ENCODE data around the gene THSD4.

Gene THSD4

DNA sequence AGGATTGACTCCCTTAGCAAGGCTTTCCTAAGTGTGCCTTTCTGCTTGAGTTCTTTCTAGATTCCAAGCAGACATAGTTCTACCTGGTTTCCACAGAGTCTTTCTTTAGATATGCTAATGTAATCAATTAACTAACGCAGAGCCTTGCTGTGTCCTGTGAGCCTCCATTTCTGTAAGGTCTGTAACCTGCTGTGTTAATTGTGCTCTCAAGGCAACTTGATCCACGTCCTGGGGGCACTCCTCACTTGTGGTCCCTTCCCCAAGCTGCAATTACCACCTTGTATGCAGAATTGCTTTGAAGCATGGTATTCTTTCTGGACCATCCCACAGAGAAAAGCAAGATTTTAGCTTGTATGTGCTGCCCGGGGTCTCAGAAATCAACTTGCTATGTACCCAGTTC is 29.5 kb upstream of the THSD4 start:
- TF ChIP-seq, protein P1, sequence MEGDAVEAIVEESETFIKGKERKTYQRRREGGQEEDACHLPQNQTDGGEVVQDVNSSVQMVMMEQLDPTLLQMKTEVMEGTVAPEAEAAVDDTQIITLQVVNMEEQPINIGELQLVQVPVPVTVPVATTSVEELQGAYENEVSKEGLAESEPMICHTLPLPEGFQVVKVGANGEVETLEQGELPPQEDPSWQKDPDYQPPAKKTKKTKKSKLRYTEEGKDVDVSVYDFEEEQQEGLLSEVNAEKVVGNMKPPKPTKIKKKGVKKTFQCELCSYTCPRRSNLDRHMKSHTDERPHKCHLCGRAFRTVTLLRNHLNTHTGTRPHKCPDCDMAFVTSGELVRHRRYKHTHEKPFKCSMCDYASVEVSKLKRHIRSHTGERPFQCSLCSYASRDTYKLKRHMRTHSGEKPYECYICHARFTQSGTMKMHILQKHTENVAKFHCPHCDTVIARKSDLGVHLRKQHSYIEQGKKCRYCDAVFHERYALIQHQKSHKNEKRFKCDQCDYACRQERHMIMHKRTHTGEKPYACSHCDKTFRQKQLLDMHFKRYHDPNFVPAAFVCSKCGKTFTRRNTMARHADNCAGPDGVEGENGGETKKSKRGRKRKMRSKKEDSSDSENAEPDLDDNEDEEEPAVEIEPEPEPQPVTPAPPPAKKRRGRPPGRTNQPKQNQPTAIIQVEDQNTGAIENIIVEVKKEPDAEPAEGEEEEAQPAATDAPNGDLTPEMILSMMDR (conservative IDR thresholded peaks at IDR 0.05; ENCODE audit: low read depth, low read length), result no peak
- H4K20me1 ChIP-seq (ENCODE audit: insufficient read depth), result no peaks in the 10 kb centered on the region
- H3K4me3 ChIP-seq (IDR thresholded peaks at IDR 0.05; ENCODE audit: insufficient read depth, low read depth, low read length), result no peak overlapping the region
- H3K79me2 ChIP-seq (ENCODE audit: insufficient read depth, low read depth), result no peaks in the 10 kb centered on the region
- H3K4me2 ChIP-seq, result no peak overlapping the region
- no peaks in the 10 kb centered on the region for H3K36me3 ChIP-seq (ENCODE audit: insufficient read depth)
- no peak overlapping the region for H3K9ac ChIP-seq
- no peaks in the 10 kb centered on the region for H3K27me3 ChIP-seq (ENCODE audit: insufficient read depth, low read depth)
- H3K4me1 ChIP-seq (ENCODE audit: low read depth, poor library complexity, severe bottlenecking), result no peaks in the 10 kb centered on the region
- H2AFZ ChIP-seq (ENCODE audit: low read depth), result no peak overlapping the region
- H3K27ac ChIP-seq, result no peak overlapping the region

DNA sequence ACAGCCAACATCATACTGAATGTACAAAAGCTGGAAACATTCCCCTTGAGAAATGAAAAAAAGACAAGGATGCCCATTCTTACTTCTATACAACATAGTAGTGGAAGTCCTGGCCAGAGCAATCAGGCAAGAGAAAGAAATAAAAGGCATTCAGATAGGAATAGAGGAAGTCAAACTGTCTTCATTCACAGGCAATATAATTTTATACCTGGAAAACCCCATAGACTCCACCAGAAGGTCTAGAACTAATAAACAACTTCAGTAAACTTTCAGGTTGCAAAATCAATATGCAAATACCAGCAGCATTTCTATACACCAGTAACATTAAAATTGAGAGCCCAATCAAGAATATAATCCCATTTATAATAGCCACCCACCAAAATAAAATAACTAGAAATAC is 27.1 kb upstream of the THSD4 start:
- no peaks in the 10 kb centered on the region for H3K4me1 ChIP-seq (ENCODE audit: low read depth, poor library complexity, severe bottlenecking)
- no peaks in the 10 kb centered on the region for H4K20me1 ChIP-seq (ENCODE audit: insufficient read depth)
- no peaks in the 10 kb centered on the region for H3K36me3 ChIP-seq (ENCODE audit: insufficient read depth)
- H3K9ac ChIP-seq, result no peak overlapping the region
- no peak overlapping the region for H3K4me3 ChIP-seq (IDR thresholded peaks at IDR 0.05; ENCODE audit: insufficient read depth, low read depth, low read length)
- H3K79me2 ChIP-seq (ENCODE audit: insufficient read depth, low read depth), result no peaks in the 10 kb centered on the region
- H2AFZ ChIP-seq (ENCODE audit: low read depth), result no peak overlapping the region
- no peak overlapping the region for H3K27ac ChIP-seq
- H3K4me2 ChIP-seq, result no peak overlapping the region
- TF ChIP-seq, protein P1 (conservative IDR thresholded peaks at IDR 0.05; ENCODE audit: low read depth, low read length), result no peak
- no peaks in the 10 kb centered on the region for H3K27me3 ChIP-seq (ENCODE audit: insufficient read depth, low read depth)

DNA sequence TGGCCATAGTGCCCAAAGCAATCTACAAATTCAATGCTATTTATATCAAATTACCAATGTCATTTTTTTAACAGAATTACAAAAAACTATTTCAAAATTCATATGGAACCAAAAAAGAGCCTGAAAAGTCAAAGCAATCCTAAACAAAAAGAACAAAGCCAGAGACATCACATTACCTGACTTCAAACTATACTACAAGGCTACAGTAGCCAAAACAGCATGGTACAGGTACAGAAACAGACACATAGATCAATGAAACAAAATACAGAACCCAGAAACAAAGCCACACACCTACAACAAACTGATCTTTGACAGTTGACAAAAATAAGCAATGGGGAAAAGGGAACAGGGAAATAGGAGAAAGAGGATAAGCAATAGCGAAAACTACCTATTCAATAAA is 26.6 kb upstream of the THSD4 start:
- Histone ChIP-seq H3K27ac (no peak overlapping the region), H4K20me1 (ENCODE audit: insufficient read depth) (no peaks in the 10 kb centered on the region), H3K9ac (no peak overlapping the region), H3K4me1 (ENCODE audit: low read depth, poor library complexity, severe bottlenecking) (no peaks in the 10 kb centered on the region), H3K79me2 (ENCODE audit: insufficient read depth, low read depth) (no peaks in the 10 kb centered on the region), H3K4me2 (no peak overlapping the region), H2AFZ (ENCODE audit: low read depth) (no peak overlapping the region), H3K4me3 (IDR thresholded peaks at IDR 0.05; ENCODE audit: insufficient read depth, low read depth, low read length) (no peak overlapping the region), H3K27me3 (ENCODE audit: insufficient read depth, low read depth) (no peaks in the 10 kb centered on the region), H3K36me3 (ENCODE audit: insufficient read depth) (no peaks in the 10 kb centered on the region)
- TF ChIP-seq, protein P1 (conservative IDR thresholded peaks at IDR 0.05; ENCODE audit: low read depth, low read length), result no peak

DNA sequence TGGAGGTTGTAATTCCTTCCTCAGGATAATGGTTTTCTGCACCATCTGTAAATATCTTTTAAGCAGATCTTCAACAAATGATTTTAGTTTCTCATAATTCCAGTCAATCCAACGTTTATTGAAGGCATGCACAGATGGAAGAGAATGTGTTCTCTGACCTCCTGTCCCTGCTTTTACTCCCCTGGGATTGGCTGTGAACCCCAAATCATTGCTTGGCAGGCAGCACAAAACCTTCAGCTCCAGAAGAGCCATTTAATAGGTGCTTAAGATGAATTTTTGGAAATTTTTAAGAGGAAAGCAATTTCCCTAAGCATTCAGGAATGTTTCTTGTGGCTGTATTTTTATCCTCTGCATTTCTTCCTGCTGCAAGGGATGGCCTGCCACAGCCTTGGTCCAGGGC is 25.5 kb upstream of the THSD4 start:
- H3K27me3 ChIP-seq (ENCODE audit: insufficient read depth, low read depth), result no peaks in the 10 kb centered on the region
- TF ChIP-seq, protein P1 (conservative IDR thresholded peaks at IDR 0.05; ENCODE audit: low read depth, low read length), result no peak
- H3K4me3 ChIP-seq (IDR thresholded peaks at IDR 0.05; ENCODE audit: insufficient read depth, low read depth, low read length), result no peak overlapping the region
- H3K36me3 ChIP-seq (ENCODE audit: insufficient read depth), result no peaks in the 10 kb centered on the region
- H3K27ac ChIP-seq, result no peak overlapping the region
- H3K4me2 ChIP-seq, result no peak overlapping the region
- H4K20me1 ChIP-seq (ENCODE audit: insufficient read depth), result no peaks in the 10 kb centered on the region
- H3K4me1 ChIP-seq (ENCODE audit: low read depth, poor library complexity, severe bottlenecking), result no peaks in the 10 kb centered on the region
- H3K79me2 ChIP-seq (ENCODE audit: insufficient read depth, low read depth), result no peaks in the 10 kb centered on the region
- H2AFZ ChIP-seq (ENCODE audit: low read depth), result no peak overlapping the region
- H3K9ac ChIP-seq, result no peak overlapping the region

DNA sequence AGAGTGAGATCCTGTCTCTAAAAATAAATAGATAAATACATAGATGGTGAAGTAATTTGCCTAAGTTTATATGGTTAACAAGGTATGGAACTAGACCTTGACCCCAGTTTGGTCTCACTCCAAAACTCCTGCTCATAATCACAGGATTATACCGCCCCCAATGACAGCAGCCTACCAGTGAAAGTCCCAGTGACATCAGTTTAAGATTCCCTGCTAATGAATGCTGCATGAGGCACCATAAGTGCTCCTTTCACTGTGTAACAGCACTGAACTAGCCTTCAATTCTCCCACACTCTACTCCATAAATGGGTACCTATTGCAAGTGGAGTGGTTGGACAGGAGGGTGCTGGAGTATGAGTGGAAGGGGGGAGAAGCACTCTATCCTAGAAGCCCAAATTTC is 23.7 kb upstream of the THSD4 start:
- Histone ChIP-seq H3K36me3 (ENCODE audit: insufficient read depth) (no peaks in the 10 kb centered on the region), H3K4me1 (ENCODE audit: low read depth, poor library complexity, severe bottlenecking) (no peaks in the 10 kb centered on the region), H3K4me3 (IDR thresholded peaks at IDR 0.05; ENCODE audit: insufficient read depth, low read depth, low read length) (no peak overlapping the region), H3K4me2 (no peak overlapping the region), H3K9ac (no peak overlapping the region), H2AFZ (ENCODE audit: low read depth) (no peak overlapping the region), H3K79me2 (ENCODE audit: insufficient read depth, low read depth) (no peaks in the 10 kb centered on the region), H3K27ac (no peak overlapping the region), H4K20me1 (ENCODE audit: insufficient read depth) (no peaks in the 10 kb centered on the region), H3K27me3 (ENCODE audit: insufficient read depth, low read depth) (no peaks in the 10 kb centered on the region)
- TF ChIP-seq, protein P1 (conservative IDR thresholded peaks at IDR 0.05; ENCODE audit: low read depth, low read length), result no peak
